IPS-11a (cell line): ENCODE data around the gene ITFG1.

Experiments used
- H3K4me3 ChIP-seq: one replicate; pipeline ENCODE4 v1.5.1; 2013; ENCODE audit warnings: low read depth, low read length, control low read depth

ITFG1 gene

DNA sequence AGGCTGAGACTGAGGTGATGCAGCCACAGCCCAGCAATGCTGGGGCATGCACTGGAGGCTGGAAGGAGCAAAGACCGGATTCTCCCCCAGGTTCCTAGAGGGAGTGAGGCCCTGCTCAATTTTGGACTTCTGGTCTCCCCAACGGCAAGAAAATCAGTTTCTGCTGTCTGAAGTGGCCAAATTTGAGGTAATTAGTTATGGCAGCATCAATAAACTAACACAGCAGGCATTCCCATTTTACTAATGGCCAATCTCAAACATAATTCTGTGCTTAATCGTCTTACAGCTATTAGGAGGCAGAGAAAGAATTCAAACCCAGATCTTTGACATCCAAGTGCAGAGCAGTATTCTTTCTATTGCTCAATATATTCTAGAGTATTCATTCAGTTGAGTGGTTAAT lies 333.3 kb downstream of the ITFG1 start:
- no peak overlapping the region for H3K4me3 ChIP-seq

DNA sequence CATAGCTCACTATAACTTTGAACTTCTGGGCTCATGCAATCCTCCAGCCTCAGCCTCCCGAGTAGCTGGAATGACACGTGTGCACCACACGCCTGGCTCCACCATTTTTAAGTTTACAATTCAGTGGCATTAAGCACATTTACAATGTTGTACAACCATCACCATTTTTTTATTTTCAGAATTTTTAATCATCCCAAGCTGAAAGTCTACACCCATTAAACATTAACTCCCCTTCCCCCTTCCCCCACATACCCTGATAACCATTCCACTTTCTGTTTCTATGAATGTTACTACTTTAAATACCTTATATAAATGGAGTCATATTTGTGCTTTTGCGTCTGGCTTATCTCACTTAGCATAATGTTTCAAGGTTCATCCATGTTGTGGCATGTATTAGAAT lies 335.1 kb downstream of the ITFG1 start:
- H3K4me3 ChIP-seq: no peak overlapping the region

DNA sequence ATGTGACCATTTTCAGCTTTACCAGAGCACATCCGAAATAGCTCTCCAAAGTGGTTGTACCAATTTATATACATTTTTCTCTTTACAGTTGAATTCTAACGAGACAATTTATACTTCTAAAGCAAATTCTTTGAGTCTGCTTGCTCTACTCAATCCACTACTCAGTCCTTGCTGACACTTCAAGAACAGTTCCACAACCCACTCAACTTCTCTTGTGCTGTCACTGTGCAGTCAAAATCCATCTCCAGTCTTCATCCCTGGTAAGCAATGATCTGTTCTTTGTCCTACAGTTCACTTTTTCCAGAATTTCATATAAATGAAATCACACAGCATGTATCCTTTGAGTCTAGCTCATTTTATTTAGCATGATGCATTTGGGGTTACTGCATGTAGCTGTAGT lies 347.7 kb downstream of the ITFG1 start:
- H3K4me3 ChIP-seq: no peak overlapping the region

DNA sequence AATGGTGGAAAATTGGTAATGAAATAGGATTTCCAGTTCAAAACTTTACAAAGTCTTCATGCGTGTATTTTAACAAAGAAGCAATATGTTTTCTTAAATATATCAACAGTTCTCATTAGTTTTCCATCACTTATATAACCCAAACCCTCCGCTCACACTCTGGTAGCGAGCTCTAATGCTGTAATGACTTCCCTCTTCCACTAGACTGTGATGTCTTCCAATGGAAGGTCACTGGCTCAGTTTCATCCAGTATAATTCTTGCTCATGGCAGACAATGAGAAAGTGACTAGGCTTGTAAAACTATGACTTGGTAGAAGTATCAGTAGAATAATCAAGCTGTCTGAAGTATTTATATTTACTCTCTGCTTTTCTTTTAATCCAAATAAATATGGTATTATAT lies 349.9 kb downstream of the ITFG1 start:
- H3K4me3 ChIP-seq: no peak overlapping the region

DNA sequence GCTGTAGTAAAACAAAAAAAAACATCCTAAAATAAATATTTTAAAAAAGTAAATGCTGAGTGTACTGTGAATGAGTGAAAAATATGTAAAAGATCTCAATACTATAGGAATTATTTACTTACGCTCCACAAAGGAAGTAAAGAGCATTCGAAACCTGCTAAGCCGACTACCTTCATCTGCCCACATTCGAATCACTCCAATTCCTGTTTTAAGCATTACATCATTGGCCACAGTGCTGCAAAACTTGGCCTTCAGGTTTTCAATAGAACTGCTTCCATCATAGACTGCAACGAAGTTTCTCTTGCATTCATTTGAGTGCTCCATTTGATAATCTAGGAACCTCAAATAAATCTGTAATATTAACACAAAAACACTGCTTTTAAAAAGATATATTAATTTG lies 351.5 kb downstream of the ITFG1 start:
- no peak overlapping the region for H3K4me3 ChIP-seq
